Spleen (tissue), 11 donors: ENCODE measurements around the gene PRUNE1. TPM values are rescaled to one million over a fixed set of nuclear protein-coding genes. Genes with fewer than 3 reads are reported as not detected.

Experiments used
- polyA plus RNA-seq, 3 donors: library from polyadenylated mRNA; stranded (reverse); fragments of 200-250 nt; gene quantifications; one replicate each; pipeline ENCODE4 v1.2.1, GENCODE V29; 2013
- small RNA-seq, 4 donors: library from RNA; depleted of rRNA; stranded (forward); fragments of <200 nt; gene quantifications; one replicate each; pipeline ENCODE3, GENCODE V24; 2016
- total RNA-seq, 7 donors: library from RNA; depleted of rRNA in 3 of 7; stranded (reverse); fragments of >200 nt in 3 of 7; fragmentation: NEBNext Ultra II Directional in 4 of 7; extraction: Animal tissue kit (Norgen Biotek cat#: 25700) in 4 of 7; gene quantifications; one replicate each; pipeline versions ENCODE4 v1.1.0 to v1.2.1, GENCODE V29; 2016 to 2021
- donor health status: healthy with polysubstance abuse.
- donor health status: DM: no; HTN: no; CAD: no; lungs with moderate emphysema.
- donor health status: DM: no; HTN: no; CAD: no.
- donor health status: Bipolar disorder and iron deficiency.
- donor health status: healthy.
- donor health status: DM: no; HTN: no; CAD: no.
- donor health status: DM: yes; HTN: yes; CAD: no.

The PRUNE1 gene
- total and polyA plus RNA-seq, 10 donors: 9.2 to 22.6 (median 17.0) TPM

Small RNA genes within 50 kb of the gene (small RNA-seq; reads per million reads assigned to genes)
- 0 to 0.07 (median 0) reads per million in 4 donors for gene RNU6-884P

Other genes starting within 250 kb of the PRUNE1 start
- gene CTSS, start 242.7 kb upstream of the PRUNE1 start, total RNA-seq: 100 to 1,000 TPM; 495 to 685 (median 618) TPM
- 100 to 1,000 TPM; 117 to 181 (median 137) TPM for gene CTSS, start 242.7 kb upstream of the PRUNE1 start, polyA plus RNA-seq
- gene CTSK, start 200.2 kb upstream of the PRUNE1 start, total RNA-seq: 10 to 100 TPM; 11.5 to 23.6 (median 20.6) TPM
- gene CTSK, start 200.2 kb upstream of the PRUNE1 start, polyA plus RNA-seq: 10 to 100 TPM; 28.5 to 68.2 (median 49.2) TPM
- gene ARNT, start 131.8 kb upstream of the PRUNE1 start, total RNA-seq: 10 to 100 TPM; 43.6 to 72.8 (median 53.7) TPM
- 10 to 100 TPM in 2 of 3 donors, 1 to 10 TPM in 1; 8.3 to 13.7 (median 10.5) TPM for gene ARNT, start 131.8 kb upstream of the PRUNE1 start, polyA plus RNA-seq
- gene CTXND2, start 121.3 kb upstream of the PRUNE1 start, total RNA-seq: not detected
- gene CTXND2, start 121.3 kb upstream of the PRUNE1 start, polyA plus RNA-seq: not detected
- gene SETDB1, start 82.1 kb upstream of the PRUNE1 start, total RNA-seq: 10 to 100 TPM; 50.0 to 82.4 (median 62.7) TPM
- gene SETDB1, start 82.1 kb upstream of the PRUNE1 start, polyA plus RNA-seq: 10 to 100 TPM; 16.9 to 28.0 (median 27.7) TPM
- gene CERS2, start 33.6 kb upstream of the PRUNE1 start, total RNA-seq: 100 to 1,000 TPM in 3 of 7 donors, 10 to 100 TPM in 4; 71.8 to 128 (median 98.1) TPM
- 10 to 100 TPM; 63.4 to 69.9 (median 65.1) TPM for gene CERS2, start 33.6 kb upstream of the PRUNE1 start, polyA plus RNA-seq
- gene ANXA9, start 26.2 kb upstream of the PRUNE1 start, total RNA-seq: under 1 TPM in 5 of 7 donors, not detected in 2; 0.13 to 0.92 (median 0.51) TPM
- gene ANXA9, start 26.2 kb upstream of the PRUNE1 start, polyA plus RNA-seq: under 1 TPM; 0.12 to 0.32 (median 0.22) TPM
- 10 to 100 TPM; 23.8 to 51.1 (median 31.4) TPM for gene MINDY1, start 1.5 kb upstream of the PRUNE1 start, total RNA-seq
- gene MINDY1, start 1.5 kb upstream of the PRUNE1 start, polyA plus RNA-seq: 10 to 100 TPM in 1 of 3 donors, 1 to 10 TPM in 2; 3.3 to 10.4 (median 3.9) TPM
- gene BNIPL, start 28.1 kb downstream of the PRUNE1 start, total RNA-seq: 1 to 10 TPM in 3 of 7 donors, under 1 TPM in 4; 0.33 to 1.4 (median 0.77) TPM
- under 1 TPM; 0.50 to 0.85 (median 0.61) TPM for gene BNIPL, start 28.1 kb downstream of the PRUNE1 start, polyA plus RNA-seq
- gene C1orf56, start 39.3 kb downstream of the PRUNE1 start, total RNA-seq: 1 to 10 TPM; 1.8 to 5.5 (median 3.4) TPM
- 1 to 10 TPM; 1.4 to 2.8 (median 2.6) TPM for gene C1orf56, start 39.3 kb downstream of the PRUNE1 start, polyA plus RNA-seq
- gene CDC42SE1, start 51.2 kb downstream of the PRUNE1 start, total RNA-seq: 100 to 1,000 TPM; 158 to 245 (median 208) TPM
- gene CDC42SE1, start 51.2 kb downstream of the PRUNE1 start, polyA plus RNA-seq: 10 to 100 TPM; 57.0 to 75.4 (median 72.6) TPM
- gene MLLT11, start 51.9 kb downstream of the PRUNE1 start, total RNA-seq: 1 to 10 TPM in 4 of 7 donors, under 1 TPM in 3; 0.50 to 2.6 (median 1.1) TPM
- gene MLLT11, start 51.9 kb downstream of the PRUNE1 start, polyA plus RNA-seq: under 1 TPM; 0.52 to 0.91 (median 0.61) TPM
- 10 to 100 TPM; 12.3 to 22.8 (median 17.5) TPM for gene GABPB2, start 62.3 kb downstream of the PRUNE1 start, total RNA-seq
- 1 to 10 TPM; 3.0 to 7.1 (median 3.9) TPM for gene GABPB2, start 62.3 kb downstream of the PRUNE1 start, polyA plus RNA-seq
- 1 to 10 TPM; 2.0 to 9.4 (median 4.1) TPM for gene SEMA6C, start 138.2 kb downstream of the PRUNE1 start, total RNA-seq
- gene SEMA6C, start 138.2 kb downstream of the PRUNE1 start, polyA plus RNA-seq: 1 to 10 TPM; 3.2 to 5.8 (median 4.4) TPM
- gene TNFAIP8L2, start 148.2 kb downstream of the PRUNE1 start, total RNA-seq: 10 to 100 TPM; 26.3 to 48.0 (median 35.3) TPM
- gene TNFAIP8L2, start 148.2 kb downstream of the PRUNE1 start, polyA plus RNA-seq: 10 to 100 TPM; 58.8 to 63.4 (median 61.9) TPM
- 10 to 100 TPM in 1 of 7 donors, 1 to 10 TPM in 6; 3.7 to 10.0 (median 4.6) TPM for gene LYSMD1, start 157.5 kb downstream of the PRUNE1 start, total RNA-seq
- 1 to 10 TPM; 2.5 to 4.8 (median 2.8) TPM for gene LYSMD1, start 157.5 kb downstream of the PRUNE1 start, polyA plus RNA-seq
- gene SCNM1, start 157.7 kb downstream of the PRUNE1 start, total RNA-seq: 10 to 100 TPM; 36.2 to 63.5 (median 41.5) TPM
- 10 to 100 TPM; 64.9 to 96.2 (median 74.6) TPM for gene SCNM1, start 157.7 kb downstream of the PRUNE1 start, polyA plus RNA-seq
- gene TMOD4, start 167.5 kb downstream of the PRUNE1 start, total RNA-seq: 1 to 10 TPM in 1 of 7 donors, under 1 TPM in 3, not detected in 3; 0.60 to 2.0 (median 0.86) TPM
- gene TMOD4, start 167.5 kb downstream of the PRUNE1 start, polyA plus RNA-seq: under 1 TPM; 0.44 to 0.99 (median 0.76) TPM
- 10 to 100 TPM; 23.1 to 37.7 (median 31.5) TPM for gene VPS72, start 181.7 kb downstream of the PRUNE1 start, total RNA-seq
- 10 to 100 TPM; 24.9 to 43.1 (median 31.0) TPM for gene VPS72, start 181.7 kb downstream of the PRUNE1 start, polyA plus RNA-seq
- gene PIP5K1A, start 190.1 kb downstream of the PRUNE1 start, total RNA-seq: 10 to 100 TPM; 48.0 to 83.6 (median 60.6) TPM
- gene PIP5K1A, start 190.1 kb downstream of the PRUNE1 start, polyA plus RNA-seq: 10 to 100 TPM; 12.8 to 23.7 (median 16.5) TPM
- 100 to 1,000 TPM in 5 of 7 donors, 10 to 100 TPM in 2; 90.8 to 157 (median 121) TPM for gene PSMD4, start 246.3 kb downstream of the PRUNE1 start, total RNA-seq
- gene PSMD4, start 246.3 kb downstream of the PRUNE1 start, polyA plus RNA-seq: 100 to 1,000 TPM; 149 to 180 (median 156) TPM